HG02642 (cell line): ENCODE measurements around the gene PRLHR.

Experiments
- ATAC-seq: cut with Tn5 transposase; IDR thresholded peaks from one replicate; pipeline ENCODE4 v1.9.1; 2021; ENCODE audit warnings: mild to moderate bottlenecking; ENCODE audit not compliant: unreplicated experiment, poor library complexity

Gene PRLHR

GRCh38 chr10:118590334-118590733 lies 5.1 kb downstream of the PRLHR start:
- ATAC-seq = no peak

DNA sequence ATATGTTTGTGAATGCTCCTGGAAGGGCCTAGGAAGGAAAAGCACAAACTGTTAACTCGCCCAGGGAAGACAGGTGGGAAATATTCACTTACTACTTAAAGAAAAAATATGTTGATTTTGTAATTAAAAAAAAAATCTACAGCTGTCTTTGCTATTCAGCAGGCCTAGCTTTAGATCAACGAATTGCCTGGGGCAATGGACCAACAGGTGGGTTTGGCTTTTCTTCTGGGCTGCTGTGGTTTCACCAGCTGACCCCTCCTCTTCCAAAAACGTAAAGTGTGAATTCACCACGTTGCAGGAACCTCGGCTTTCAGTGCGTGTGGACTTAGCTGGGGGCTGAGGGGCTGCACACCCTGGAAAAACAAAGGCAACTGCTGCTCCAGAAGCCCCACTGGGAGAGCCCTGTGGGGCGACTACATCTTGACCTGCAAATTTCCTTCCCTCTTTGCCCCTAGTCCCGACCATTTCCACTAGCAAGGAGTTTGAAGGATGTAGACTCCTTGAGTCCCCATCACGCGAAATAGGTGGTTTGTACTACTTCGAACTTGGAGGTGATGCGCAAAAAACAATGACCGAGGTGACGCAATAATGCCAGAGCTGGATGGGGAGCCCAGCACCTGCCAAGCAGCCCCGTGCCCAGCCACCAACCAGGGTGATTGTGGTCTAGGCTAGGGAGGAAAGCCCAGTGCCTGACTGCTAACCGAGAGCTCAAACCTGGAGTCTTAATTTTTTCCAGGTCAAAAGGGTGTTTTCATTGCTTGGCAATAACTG lies 7.4 kb downstream of the PRLHR start:
- ATAC-seq = no peak

- no peak for ATAC-seq
Measured at GRCh38 chr10:118586911-118587310, 8.5 kb downstream of the PRLHR start.

DNA sequence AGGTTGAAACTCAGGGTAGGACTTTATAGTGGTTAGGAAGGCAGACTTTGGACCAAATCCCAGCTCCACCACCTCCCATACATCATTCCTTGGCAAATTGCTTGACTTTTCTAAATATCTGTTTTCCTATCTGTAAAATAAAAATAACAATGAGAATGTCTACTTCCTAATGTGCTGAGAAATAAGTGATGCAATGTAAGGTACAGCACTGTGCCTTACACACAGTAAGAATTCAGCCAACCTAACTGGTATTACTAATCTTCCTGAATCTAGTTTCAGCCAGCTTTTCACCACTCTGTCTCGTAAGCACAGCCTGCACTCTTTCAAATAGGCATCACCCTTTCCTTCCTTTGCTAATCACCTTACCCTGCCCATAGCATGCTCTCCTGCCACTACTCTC lies 9.7 kb downstream of the PRLHR start:
- no peak for ATAC-seq

GRCh38 chr10:118585234-118585633 lies 10.2 kb downstream of the PRLHR start:
- ATAC-seq = no peak

DNA sequence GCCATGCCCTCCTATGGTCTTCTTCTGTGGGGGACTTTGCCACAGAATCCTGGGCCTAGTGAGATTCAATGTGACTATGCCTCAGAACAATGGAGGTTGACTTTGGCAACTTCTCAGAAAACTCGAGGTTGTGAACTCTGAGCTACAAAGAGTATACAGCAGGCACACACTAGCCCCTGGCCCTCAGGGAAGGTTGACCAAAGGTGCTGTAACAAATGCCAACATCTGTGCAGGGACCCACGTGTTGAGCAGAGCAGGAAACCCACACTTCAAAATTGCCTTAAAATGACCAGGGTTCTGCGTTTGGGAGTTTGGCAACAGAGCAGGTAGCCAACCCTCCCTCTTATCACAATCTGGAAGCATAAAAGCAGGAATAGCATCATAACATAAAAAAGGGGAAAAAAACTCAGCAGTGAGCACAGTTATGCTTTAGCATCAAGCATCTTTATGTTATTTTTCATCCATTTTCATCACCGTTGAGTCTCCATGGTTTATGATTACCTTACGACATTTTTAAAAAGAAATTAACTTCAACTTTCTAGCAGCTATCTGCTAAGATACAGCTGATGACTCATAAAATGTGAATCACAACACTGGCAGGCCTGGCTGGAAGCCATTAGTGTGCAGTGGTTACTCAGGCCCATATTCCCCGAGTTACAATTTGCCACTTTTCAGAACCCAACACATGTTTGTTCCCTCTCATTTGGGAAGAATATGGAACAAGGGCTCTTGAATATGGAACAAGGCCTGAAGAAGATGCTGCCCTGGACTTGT lies 11.1 kb downstream of the PRLHR start:
- ATAC-seq = no peak

DNA sequence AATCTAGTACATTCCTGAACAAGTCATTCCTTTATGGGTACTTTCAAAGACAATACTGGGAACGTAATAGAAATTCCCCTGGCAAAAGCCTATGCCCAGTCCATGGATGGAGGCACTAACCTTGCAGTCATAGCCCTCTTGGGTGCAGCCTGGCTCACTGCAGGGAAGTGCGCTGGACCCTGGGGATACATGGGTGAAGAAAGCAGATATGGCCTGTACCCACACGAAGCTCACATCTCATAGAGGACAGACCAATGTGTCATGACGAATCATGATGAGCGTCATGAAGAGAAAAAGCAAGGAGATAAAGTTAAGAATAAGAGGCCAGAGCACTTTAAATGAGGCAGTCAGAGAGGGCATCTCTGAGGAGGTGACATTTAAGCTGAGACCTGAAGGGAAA lies 11.8 kb downstream of the PRLHR start:
- ATAC-seq = no peak

GRCh38 chr10:118582511-118582910 lies 12.9 kb downstream of the PRLHR start:
- no peak for ATAC-seq

- ATAC-seq = no peak
Measured at GRCh38 chr10:118581340-118581739, 14.1 kb downstream of the PRLHR start.

DNA sequence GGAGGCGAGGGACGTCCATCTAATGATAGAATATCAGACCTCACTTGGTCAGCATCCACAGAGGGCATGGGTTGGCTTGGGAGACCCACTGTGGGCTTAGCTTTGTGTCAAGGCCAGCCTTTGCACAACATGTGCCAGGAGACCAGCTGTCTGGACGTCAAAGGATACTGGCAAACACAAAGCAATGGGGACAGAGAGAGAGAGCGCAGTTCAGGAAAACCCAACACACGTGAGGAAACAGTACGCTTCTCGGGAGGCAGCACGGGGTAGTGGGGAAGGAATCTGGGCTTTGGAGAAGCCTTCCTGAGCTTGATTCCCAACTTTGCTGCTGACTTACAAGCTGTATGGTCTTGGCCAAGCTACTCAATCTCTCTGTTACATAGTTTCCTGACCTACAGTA lies 14.7 kb downstream of the PRLHR start:
- no peak for ATAC-seq

DNA sequence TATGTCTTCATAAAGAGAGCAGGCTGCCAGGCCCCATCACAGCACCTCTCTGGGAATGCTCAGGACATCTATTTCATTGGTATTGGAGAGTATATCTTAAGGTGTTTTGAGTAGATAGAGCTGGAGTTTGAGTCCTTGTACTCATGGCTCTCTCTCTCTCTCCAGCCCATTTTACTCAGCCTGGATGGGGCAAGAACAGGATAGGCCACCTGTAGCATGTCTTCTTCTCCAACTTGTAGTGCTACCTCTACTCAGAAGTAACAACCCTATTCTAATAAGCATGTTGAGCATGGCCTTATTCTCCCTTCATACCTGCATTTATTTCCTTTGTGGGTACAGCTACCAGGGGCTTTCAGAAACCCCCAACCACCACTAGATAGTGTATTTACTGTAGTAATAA lies 21.9 kb downstream of the PRLHR start:
- no peak for ATAC-seq

- ATAC-seq = no peak
Measured at GRCh38 chr10:118572256-118573041, 23.0 kb downstream of the PRLHR start.

DNA sequence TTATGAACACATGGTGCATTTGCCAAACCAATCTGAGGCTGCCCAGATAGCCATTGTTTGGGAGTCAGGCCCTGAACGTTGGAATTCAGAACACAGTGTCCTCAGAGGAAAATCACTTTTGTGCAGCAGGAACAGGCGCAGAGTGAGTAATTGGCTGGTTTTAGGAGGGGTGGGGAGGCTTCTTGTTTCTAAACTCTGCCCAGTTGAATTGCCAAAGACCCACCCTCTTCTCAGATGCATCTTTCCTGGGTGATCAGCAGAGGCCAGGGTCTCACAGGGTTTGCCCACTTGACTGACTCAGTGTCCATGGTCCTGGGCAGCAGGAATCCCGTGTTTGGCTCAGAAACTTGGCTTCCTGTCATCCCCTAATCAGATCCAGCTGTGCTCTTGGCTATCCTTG lies 24.3 kb downstream of the PRLHR start:
- no peak for ATAC-seq

DNA sequence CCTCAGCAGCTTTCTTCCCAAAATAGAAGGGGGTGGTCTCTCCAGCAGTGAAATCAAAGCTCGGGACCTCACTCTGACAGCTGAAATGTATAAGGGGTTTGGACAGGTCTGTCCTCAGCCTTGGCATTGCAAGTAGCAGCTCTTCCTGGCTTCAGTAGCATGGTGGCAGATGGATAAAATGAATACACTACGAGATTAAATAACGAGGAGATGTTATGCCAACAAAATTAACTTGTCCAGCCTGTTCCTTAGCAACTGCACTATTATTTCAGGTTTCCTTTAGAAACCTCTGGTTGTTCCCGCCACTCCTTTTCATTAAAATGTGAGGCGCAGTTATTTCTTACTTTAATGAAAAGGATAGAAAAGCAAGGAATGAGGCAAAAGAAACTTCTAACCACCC lies 24.9 kb downstream of the PRLHR start:
- ATAC-seq = no peak

DNA sequence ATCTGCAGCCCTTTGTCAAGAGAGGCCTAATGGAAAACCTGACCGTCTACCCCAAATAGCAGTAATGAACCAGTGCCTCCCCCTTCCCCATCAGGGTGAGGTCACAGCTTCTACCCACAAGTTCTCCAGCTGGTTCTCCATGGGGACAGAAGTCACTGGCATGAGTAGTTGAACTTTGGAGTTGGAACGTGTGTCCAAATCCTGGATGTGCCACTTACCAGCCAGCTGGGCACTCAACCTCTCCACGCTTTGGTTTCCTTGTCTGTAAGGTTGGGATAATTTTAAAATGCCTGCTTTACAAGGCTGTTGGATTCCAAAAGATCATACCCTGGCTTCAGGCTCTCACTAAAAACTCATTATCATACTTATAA lies 25.6 kb downstream of the PRLHR start:
- no peak for ATAC-seq

GRCh38 chr10:118569241-118569881 lies 26.1 kb downstream of the PRLHR start:
- ATAC-seq = no peak

GRCh38 chr10:118568327-118568848 lies 27.1 kb downstream of the PRLHR start:
- ATAC-seq = no peak

DNA sequence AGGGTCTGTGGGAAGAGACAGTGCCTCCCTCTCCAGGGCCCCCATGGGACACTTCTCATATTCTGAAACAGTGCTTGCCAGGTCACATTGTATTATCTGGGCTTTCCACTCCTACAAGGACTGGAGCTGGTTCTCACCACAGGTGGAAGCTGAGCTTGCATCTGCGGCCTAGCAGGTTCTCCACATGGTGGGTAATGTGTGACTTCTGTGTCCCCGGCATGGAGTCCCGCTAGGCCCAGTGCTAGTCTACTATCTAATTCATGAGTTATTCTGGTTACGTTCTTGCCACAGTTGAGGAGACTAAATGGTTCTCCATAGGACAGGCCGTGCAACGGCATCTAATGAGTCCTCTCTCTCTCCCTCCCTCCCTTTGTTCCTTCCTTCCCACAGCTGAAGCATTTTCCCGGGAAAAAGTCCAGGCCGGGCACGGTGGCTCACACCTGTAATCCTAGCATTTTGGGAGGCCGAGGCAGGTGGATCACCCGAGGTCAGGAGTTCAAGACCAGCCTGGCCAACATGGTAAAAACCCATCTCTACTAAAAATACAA lies 27.7 kb downstream of the PRLHR start:
- no peak for ATAC-seq

GRCh38 chr10:118566911-118567310 lies 28.5 kb downstream of the PRLHR start:
- no peak for ATAC-seq
